Neural progenitor cell (in vitro differentiated cells): ENCODE data around the gene NFATC2.

Experiments
- CTCF ChIP-seq: fragments of 200-600 bp; sonication (generic); IDR thresholded peaks from 2 replicates; pipeline ENCODE4 v1.5.1; 2017; ENCODE audit warnings: antibody characterized with exemption, mild to moderate bottlenecking
- EZH2 ChIP-seq: fragments of 200-600 bp; sonication (generic); IDR thresholded peaks from 2 replicates; pipeline ENCODE4 v1.6.1; 2017; ENCODE audit warnings: antibody characterized with exemption, mild to moderate bottlenecking, moderate library complexity
- EZH2phosphoT487 ChIP-seq: fragments of 200-600 bp; sonication (generic); IDR thresholded peaks from 2 replicates; pipeline ENCODE4 v1.6.1; 2017; ENCODE audit warnings: antibody characterized with exemption

GRCh38 chr20:51517839-51518238 is 24.7 kb downstream of the NFATC2 start:
- no peak for TF ChIP-seq CTCF
- no peak for TF ChIP-seq EZH2
- no peak for TF ChIP-seq EZH2phosphoT487
